HepG2 (cell line): ENCODE measurements around the gene SOX4. TPM values are rescaled to one million over a fixed set of nuclear protein-coding genes. Genes with fewer than 3 reads are reported as not detected.

ENCODE experiments used
- ATAC-seq: fragments of 200-7000 bp; cut with Tn5 transposase; 3 replicates; pipeline ENCODE4 v1.9.1; 2020; ENCODE audit warnings: mild to moderate bottlenecking, moderate library complexity
- BruUV-seq: library from RNA; stranded (reverse); fragments of 400-500 nt; replicated peaks from 2 replicates; lab custom pipeline; 2021; lab: Mats Ljungman, UMichigan
- CTCF ChIA-PET: fragments of 300-600 bp; formaldehyde crosslinking; extraction: SDS; loops from one replicate; lab custom pipeline; 2021; ENCODE audit warnings: low total read pairs, inconsistent platforms, low intra/inter-chr PET ratio; lab: Yijun Ruan, JAX
- POLR2A ChIA-PET: fragments of 350-600 bp; sonication (Branson Sonifier 250); formaldehyde crosslinking; loops from one replicate; lab custom pipeline; 2020; ENCODE audit warnings: antibody characterized with exemption, inconsistent platforms; lab: Yijun Ruan, JAX
- DNase-seq: peaks from one replicate; pipeline ENCODE4 v3.0.0-alpha.2; 2015; ENCODE audit warnings: low spot score
- FAIRE-seq: peaks from 3 replicates; lab custom pipeline; 2011; peaks lifted over from hg19 to GRCh38; lab: Jason Lieb, UNC
- H2AFZ ChIP-seq: one replicate; pipeline ENCODE4 v1.6.1; 2011; ENCODE audit warnings: low read length, inconsistent platforms
- H3K27ac ChIP-seq: fragments of 300-600 bp; 3 replicates; pipeline ENCODE4 v1.8.0; 2011; ENCODE audit warnings: mixed run types, mild to moderate bottlenecking, mixed read lengths, low read length, inconsistent platforms; ENCODE audit not compliant: insufficient read depth; ENCODE audit errors: extremely low read length
- H3K27me3 ChIP-seq, 2 experiments: fragments of 200-600 bp in 1 of 2; 2 replicates in 1 of 2; 3 replicates in 1 of 2; pipeline versions ENCODE4 v1.6.0 to v1.8.0; 2011; ENCODE audit warnings: low read length in 2 of 2, mild to moderate bottlenecking in 2 of 2, moderate library complexity in 2 of 2, inconsistent platforms in 1 of 2; ENCODE audit not compliant: insufficient read depth in 2 of 2, control insufficient read depth in 1 of 2
- H3K36me3 ChIP-seq, 2 experiments: fragments of 200-600 bp in 1 of 2; replicated peaks in 1 of 2; 2 replicates in 1 of 2; 3 replicates in 1 of 2; pipeline versions ENCODE4 v1.5.1 to v1.8.0; 2011; ENCODE audit warnings: low read length in 2 of 2, inconsistent platforms in 1 of 2; ENCODE audit not compliant: insufficient read depth in 2 of 2, control insufficient read depth in 1 of 2
- H3K4me1 ChIP-seq: 2 replicates; pipeline ENCODE4 v1.5.1; 2012; ENCODE audit warnings: low read length, inconsistent platforms; ENCODE audit not compliant: insufficient read depth
- H3K4me2 ChIP-seq: 2 replicates; pipeline ENCODE4 v1.6.0; 2011; ENCODE audit warnings: low read depth, low read length, inconsistent platforms
- H3K4me3 ChIP-seq, 3 experiments: fragments of 200-600 bp in 1 of 3; sonication (generic), shearing (Covaris generic) in 1 of 3; replicated peaks in 1 of 3; 2 replicates each; pipeline ENCODE4 v1.5.1; 2011 to 2016; ENCODE audit warnings: low read length in 3 of 3, inconsistent platforms in 2 of 3, low read depth in 2 of 3, mild to moderate bottlenecking in 2 of 3, control low read depth in 1 of 3, mixed read lengths in 1 of 3; ENCODE audit not compliant: insufficient read depth in 1 of 3
- H3K79me2 ChIP-seq: one replicate; pipeline ENCODE4 v1.6.1; 2011; ENCODE audit warnings: low read length, inconsistent platforms; ENCODE audit not compliant: insufficient read depth
- H3K9ac ChIP-seq: 2 replicates; pipeline ENCODE4 v1.6.0; 2011; ENCODE audit warnings: mild to moderate bottlenecking, low read depth, low read length, inconsistent platforms; ENCODE audit not compliant: insufficient read depth
- H3K9me3 ChIP-seq: 2 replicates; pipeline ENCODE4 v1.5.1; 2012; ENCODE audit warnings: mild to moderate bottlenecking, low read length
- H4K20me1 ChIP-seq: 2 replicates; pipeline ENCODE4 v1.6.0; 2011; ENCODE audit warnings: inconsistent platforms, mild to moderate bottlenecking, low read length, moderate library complexity; ENCODE audit not compliant: insufficient read depth
- CHD4 ChIP-seq: fragments of 200-600 bp; sonication (generic); IDR thresholded peaks from 2 replicates; pipeline ENCODE4 v1.7.0; 2017; ENCODE audit warnings: mild to moderate bottlenecking, low read length, borderline replicate concordance
- MTF2 ChIP-seq: sonication (generic); formaldehyde crosslinking; IDR thresholded peaks from 2 replicates; pipeline ENCODE4 v1.5.0; 2020; ENCODE audit warnings: missing genetic modification reagents, borderline replicate concordance
- SATB2 ChIP-seq: sonication (generic); formaldehyde crosslinking; IDR thresholded peaks from 2 replicates; pipeline ENCODE4 v1.5.0; 2020; ENCODE audit warnings: missing genetic modification reagents
- WGBS: methylation state at CpG from one replicate; pipeline ENCODE4 v1.1.6; 2017; ENCODE audit warnings: low lambda C conversion rate; 5-methylcytosine and 5-hydroxymethylcytosine counted together
- in situ Hi-C: cut with HindIII; loops from 2 replicates; pipeline ENCODE4 v1.10.0; 2017; ENCODE audit warnings: low pct_unique_long_range_greater_than_20kb; ENCODE audit not compliant: extremely low pct_ligation_motif_present
- intact Hi-C: fragments of 100-400 bp; cut with micrococcal nuclease; formaldehyde crosslinking; loops from one replicate; pipeline ENCODE4 v1.10.0; 2022; ENCODE audit not compliant: unreplicated experiment
- polyA plus RNA-seq, 8 experiments: library from polyadenylated mRNA; depleted of rRNA in 3 of 8; stranded (reverse) in 7 of 8; unstranded in 1 of 8; fragments of >200 nt; fragmentation: Illumina TruSeq in 4 of 8; extraction: Trizol in 4 of 8; gene quantifications; 2 replicates each; pipeline versions ENCODE4 v1.2.1 to v1.2.3, GENCODE V29; 2011 to 2016; ENCODE audit warnings: low read depth in 4 of 8, missing spikeins in 1 of 8, mixed read lengths in 1 of 8; ENCODE audit not compliant: insufficient read depth in 1 of 8
- total RNA-seq, 5 experiments: library from RNA; depleted of rRNA; stranded (reverse); fragments of >200 nt; fragmentation: Illumina TruSeq; extraction: Trizol; gene quantifications; 2 replicates each; pipeline ENCODE4 v1.2.3, GENCODE V29; 2016; ENCODE audit warnings: low read depth in 1 of 5

SOX4 gene
- total and polyA plus RNA-seq, 2 of the 13 experiments (the other 11 are each of a cell fraction or from before 2014, with no cell fraction given) = 2.6 to 3.4 TPM

- 26% methylated on average over 2 of the region's 2 CpGs for WGBS
- DNase-seq (no peak), FAIRE-seq (no peak), ATAC-seq (no peak)
- H4K20me1 ChIP-seq = no peaks in the 10 kb centered on the region
- H3K27ac ChIP-seq = no peak overlapping the region
- no peak overlapping the region for H3K9ac ChIP-seq
- no peaks in the 10 kb centered on the region for H3K9me3 ChIP-seq
- POLR2A ChIA-PET = no interaction called here
- H3K79me2 ChIP-seq = no peaks in the 10 kb centered on the region
- BruUV-seq = no TSS peak
- H3K27me3 ChIP-seq = peaks cover 0 to 4% of the 10 kb centered on the region in 2 experiments; a peak in 2 of 5 replicates
- H3K4me1 ChIP-seq = no peaks in the 10 kb centered on the region
- intact Hi-C loops = no loop called here
- no peaks in the 10 kb centered on the region for H3K36me3 ChIP-seq
- H3K4me2 ChIP-seq = no peak overlapping the region
- H3K4me3 ChIP-seq = no peak overlapping the region
- no peak overlapping the region for H2AFZ ChIP-seq
- CTCF ChIA-PET = no interaction called here
- in situ Hi-C loops = no loop called here
- TF ChIP-seq MTF2 (CRISPR knock-in tag) = no peak
- no peak for TF ChIP-seq SATB2 (CRISPR knock-in tag)
These were observed 20.3 kb downstream of the SOX4 start for GRCh38 chr6:21613809-21614208.

GRCh38 chr6:21614226-21614625 lies 20.7 kb downstream of the SOX4 start:
- Histone ChIP-seq H3K27me3 (peaks cover 0 to 4% of the 10 kb centered on the region in 2 experiments; a peak in 2 of 5 replicates), H3K27ac (no peak overlapping the region), H3K9me3 (no peaks in the 10 kb centered on the region), H3K4me1 (no peaks in the 10 kb centered on the region), H3K4me3 (no peak overlapping the region), H3K9ac (no peak overlapping the region), H3K79me2 (no peaks in the 10 kb centered on the region), H3K36me3 (no peaks in the 10 kb centered on the region), H2AFZ (no peak overlapping the region), H4K20me1 (no peaks in the 10 kb centered on the region), H3K4me2 (no peak overlapping the region)
- ATAC-seq = no peak
- ChIA-PET POLR2A (no interaction called here), CTCF (no interaction called here)
- DNase-seq = no peak
- WGBS = 52% methylated on average over 4 of the region's 4 CpGs
- intact Hi-C loops (no loop called here), in situ Hi-C loops (no loop called here)
- no peak for TF ChIP-seq CHD4
- no TSS peak for BruUV-seq
- no peak for FAIRE-seq
